GM23338 (cell line): Measurements from ENCODE around the gene PMM1.

Experiments
- EZH2 ChIP-seq: fragments of 200-600 bp; sonication (generic); IDR thresholded peaks from one replicate; pipeline ENCODE4 v1.8.0; 2017; ENCODE audit warnings: antibody characterized with exemption, mild to moderate bottlenecking, low read depth; ENCODE audit not compliant: unreplicated experiment
- EZH2phosphoT487 ChIP-seq: fragments of 200-600 bp; sonication (generic); IDR thresholded peaks from one replicate; pipeline ENCODE4 v1.8.1; 2018; ENCODE audit warnings: antibody characterized with exemption; ENCODE audit not compliant: unreplicated experiment
- JUNB ChIP-seq: IDR thresholded peaks from one replicate; pipeline ENCODE4 v1.6.1; 2016; ENCODE audit warnings: antibody characterized with exemption; ENCODE audit not compliant: unreplicated experiment
- POLR2AphosphoS5 ChIP-seq: IDR thresholded peaks from 2 replicates; pipeline ENCODE4 v1.6.1; 2016; ENCODE audit warnings: antibody characterized with exemption, low read depth
- REST ChIP-seq: IDR thresholded peaks from one replicate; pipeline ENCODE4 v1.6.1; 2018; ENCODE audit warnings: antibody characterized with exemption; ENCODE audit not compliant: unreplicated experiment
- ZNF331 ChIP-seq: fragments of 250-450 bp; sonication (Bioruptor Pico); IDR thresholded peaks from 2 replicates; pipeline ENCODE4 v1.5.0; 2020; ENCODE audit warnings: low read depth, mild to moderate bottlenecking, moderate library complexity
- TF ChIP-seq, protein P1 (sequence below), 2 experiments: fragments of 200-600 bp in 1 of 2; sonication (generic) in 1 of 2; conservative IDR thresholded peaks; 2 replicates each; pipeline versions ENCODE4 v1.5.1 to v1.6.1; 2016 to 2017; ENCODE audit warnings: antibody characterized with exemption in 2 of 2, low read depth in 2 of 2, mild to moderate bottlenecking in 2 of 2, moderate library complexity in 1 of 2

DNA sequence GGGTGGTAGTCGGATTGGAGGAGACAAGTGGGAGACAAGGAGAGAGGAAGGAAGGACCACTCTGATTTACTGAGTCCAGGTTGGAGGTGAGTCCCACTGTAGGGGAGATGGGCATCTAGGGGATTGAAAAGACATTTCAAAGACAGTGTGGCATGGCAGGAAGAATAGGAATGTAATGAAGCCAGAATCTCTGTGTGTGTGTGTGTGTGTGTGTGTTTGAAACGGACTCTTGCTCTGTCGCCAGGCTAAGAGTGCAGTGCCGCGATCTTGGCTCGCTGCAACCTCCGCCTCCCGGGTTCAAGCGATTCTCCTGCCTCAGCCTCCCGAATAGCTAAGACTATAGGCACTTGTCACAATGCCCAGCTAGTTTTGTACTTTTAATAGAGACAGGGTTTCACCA is 33.1 kb downstream of the PMM1 start:
- TF ChIP-seq, protein P1, sequence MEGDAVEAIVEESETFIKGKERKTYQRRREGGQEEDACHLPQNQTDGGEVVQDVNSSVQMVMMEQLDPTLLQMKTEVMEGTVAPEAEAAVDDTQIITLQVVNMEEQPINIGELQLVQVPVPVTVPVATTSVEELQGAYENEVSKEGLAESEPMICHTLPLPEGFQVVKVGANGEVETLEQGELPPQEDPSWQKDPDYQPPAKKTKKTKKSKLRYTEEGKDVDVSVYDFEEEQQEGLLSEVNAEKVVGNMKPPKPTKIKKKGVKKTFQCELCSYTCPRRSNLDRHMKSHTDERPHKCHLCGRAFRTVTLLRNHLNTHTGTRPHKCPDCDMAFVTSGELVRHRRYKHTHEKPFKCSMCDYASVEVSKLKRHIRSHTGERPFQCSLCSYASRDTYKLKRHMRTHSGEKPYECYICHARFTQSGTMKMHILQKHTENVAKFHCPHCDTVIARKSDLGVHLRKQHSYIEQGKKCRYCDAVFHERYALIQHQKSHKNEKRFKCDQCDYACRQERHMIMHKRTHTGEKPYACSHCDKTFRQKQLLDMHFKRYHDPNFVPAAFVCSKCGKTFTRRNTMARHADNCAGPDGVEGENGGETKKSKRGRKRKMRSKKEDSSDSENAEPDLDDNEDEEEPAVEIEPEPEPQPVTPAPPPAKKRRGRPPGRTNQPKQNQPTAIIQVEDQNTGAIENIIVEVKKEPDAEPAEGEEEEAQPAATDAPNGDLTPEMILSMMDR (conservative IDR thresholded peaks at IDR 0.05; ENCODE audit: low read depth in 2 of 2): no peak
- TF ChIP-seq EZH2 (no peak), POLR2AphosphoS5 (no peak), EZH2phosphoT487 (no peak), JUNB (no peak), REST (no peak), ZNF331 (no peak)
